Upper lobe of right lung (tissue), 1 donor: ENCODE measurements around the gene GIMAP1. TPM values are rescaled to one million over a fixed set of nuclear protein-coding genes. Genes with fewer than 3 reads are reported as not detected.

ENCODE experiments used
- ATAC-seq: fragments of 200-7000 bp; cut with Tn5 transposase; one replicate; pipeline ENCODE4 v1.9.1; 2020; ENCODE audit warnings: mild to moderate bottlenecking, moderate library complexity
- DNase-seq: peaks from one replicate; pipeline ENCODE4 v3.0.0-alpha.2; 2020
- H3K27ac ChIP-seq: fragments of 200-600 bp; one replicate; pipeline ENCODE4 v1.8.0; 2022
- H3K27me3 ChIP-seq: fragments of 200-600 bp; one replicate; pipeline ENCODE4 v1.8.0; 2022; ENCODE audit warnings: mild to moderate bottlenecking
- H3K36me3 ChIP-seq: fragments of 200-600 bp; one replicate; pipeline ENCODE4 v1.8.0; 2022
- H3K4me1 ChIP-seq: fragments of 200-600 bp; one replicate; pipeline ENCODE4 v1.8.0; 2022
- H3K4me3 ChIP-seq: fragments of 200-600 bp; one replicate; pipeline ENCODE4 v1.8.0; 2022; ENCODE audit warnings: mild to moderate bottlenecking
- H3K9me3 ChIP-seq: fragments of 200-600 bp; one replicate; pipeline ENCODE4 v1.8.0; 2022
- intact Hi-C: fragments of 100-400 bp; cut with DNase I; formaldehyde crosslinking; loops from one replicate; pipeline ENCODE4 v1.11.0; 2022
- total RNA-seq: library from RNA; stranded (reverse); fragmentation: NEBNext Ultra II Directional; extraction: Animal tissue kit (Norgen Biotek cat#: 25700); gene quantifications from one replicate; pipeline ENCODE4 v1.2.1, GENCODE V29; 2021
- TF ChIP-seq, protein P1 (sequence below): fragments of 200-600 bp; IDR thresholded peaks from one replicate; pipeline ENCODE4 v1.8.0; 2022; ENCODE audit warnings: antibody characterized with exemption
- donor health status: DM: no; HTN: yes; CAD: no; lungs with severe emphysema.

The GIMAP1 gene
- total RNA-seq, 1 donor from 2014 or later, result 13.0 TPM

DNA sequence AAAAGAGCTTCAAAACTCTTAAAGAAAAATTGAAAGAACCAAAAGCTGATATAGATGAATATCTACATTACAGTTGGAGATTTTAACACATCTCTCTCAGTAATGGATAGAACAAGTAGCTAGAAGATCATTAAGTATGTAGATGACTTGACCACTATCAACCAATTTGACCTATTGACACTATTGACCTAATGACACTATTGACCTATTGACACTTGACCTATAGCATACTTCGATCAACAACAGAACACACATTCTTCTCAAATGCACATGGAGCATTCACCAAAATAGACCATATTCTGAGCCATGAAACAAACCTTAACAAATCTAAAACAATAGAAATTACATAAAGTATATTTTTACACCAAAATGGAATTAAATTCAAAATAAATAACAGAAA, 43.1 kb downstream of the GIMAP1 start:
- TF ChIP-seq, protein P1, sequence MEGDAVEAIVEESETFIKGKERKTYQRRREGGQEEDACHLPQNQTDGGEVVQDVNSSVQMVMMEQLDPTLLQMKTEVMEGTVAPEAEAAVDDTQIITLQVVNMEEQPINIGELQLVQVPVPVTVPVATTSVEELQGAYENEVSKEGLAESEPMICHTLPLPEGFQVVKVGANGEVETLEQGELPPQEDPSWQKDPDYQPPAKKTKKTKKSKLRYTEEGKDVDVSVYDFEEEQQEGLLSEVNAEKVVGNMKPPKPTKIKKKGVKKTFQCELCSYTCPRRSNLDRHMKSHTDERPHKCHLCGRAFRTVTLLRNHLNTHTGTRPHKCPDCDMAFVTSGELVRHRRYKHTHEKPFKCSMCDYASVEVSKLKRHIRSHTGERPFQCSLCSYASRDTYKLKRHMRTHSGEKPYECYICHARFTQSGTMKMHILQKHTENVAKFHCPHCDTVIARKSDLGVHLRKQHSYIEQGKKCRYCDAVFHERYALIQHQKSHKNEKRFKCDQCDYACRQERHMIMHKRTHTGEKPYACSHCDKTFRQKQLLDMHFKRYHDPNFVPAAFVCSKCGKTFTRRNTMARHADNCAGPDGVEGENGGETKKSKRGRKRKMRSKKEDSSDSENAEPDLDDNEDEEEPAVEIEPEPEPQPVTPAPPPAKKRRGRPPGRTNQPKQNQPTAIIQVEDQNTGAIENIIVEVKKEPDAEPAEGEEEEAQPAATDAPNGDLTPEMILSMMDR, result no peak
- H3K27me3 ChIP-seq, result no peaks in the 10 kb centered on the region
- no peaks in the 10 kb centered on the region for H3K9me3 ChIP-seq
- H3K4me3 ChIP-seq, result no peak overlapping the region
- intact Hi-C loops, result loop anchor here (10.0 kb wide), 1 partner anchor 315 kb away; no protein-coding TSS in a partner anchor
- no peak overlapping the region for H3K27ac ChIP-seq
- peaks cover 11% of the 10 kb centered on the region for H3K4me1 ChIP-seq
- DNase-seq (no peak), ATAC-seq (no peak)
- H3K36me3 ChIP-seq, result no peaks in the 10 kb centered on the region

DNA sequence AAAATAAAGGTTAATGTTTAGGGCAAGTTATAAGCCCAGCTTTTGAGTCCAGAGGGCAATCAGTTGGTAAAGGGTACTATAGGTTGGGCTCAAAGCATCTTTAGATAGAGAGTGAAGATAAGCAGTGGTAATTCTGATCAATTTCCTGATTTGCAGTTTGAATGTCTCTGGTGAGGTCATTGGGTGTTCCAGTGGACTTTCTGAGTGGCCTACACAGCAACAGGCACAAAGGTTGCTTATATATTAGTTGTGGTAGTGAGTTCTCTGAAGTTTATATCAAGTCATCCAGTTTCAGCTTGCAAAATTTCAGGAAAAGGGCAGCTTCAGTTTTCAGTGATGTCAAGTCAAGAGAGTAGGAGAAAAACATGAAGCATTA, 49.9 kb downstream of the GIMAP1 start:
- ATAC-seq, result no peak
- TF ChIP-seq, protein P1, result no peak

DNA sequence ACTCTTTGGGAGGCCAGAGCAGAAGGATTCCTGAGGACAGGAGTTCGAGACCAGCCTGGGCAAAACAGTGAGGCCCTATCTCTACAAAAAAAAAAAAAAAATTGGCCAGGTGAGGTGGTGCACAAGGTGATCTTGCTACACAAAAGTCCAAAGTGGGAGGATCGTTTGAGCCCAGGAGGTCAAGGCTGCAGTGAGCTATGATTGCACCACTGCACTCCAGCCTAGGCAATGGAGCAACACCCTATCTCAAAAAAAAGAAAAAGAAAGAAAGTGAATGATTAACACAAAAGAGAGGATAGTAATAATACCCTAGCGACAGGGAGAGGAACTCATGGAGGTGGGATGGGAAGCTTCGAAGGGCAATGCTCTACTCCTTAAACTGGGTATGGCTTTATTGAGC, 53.4 kb downstream of the GIMAP1 start:
- intact Hi-C loops, result no loop called here
- peaks cover 7% of the 10 kb centered on the region for H3K9me3 ChIP-seq
- no peak for ATAC-seq
- TF ChIP-seq, protein P1, result no peak
- DNase-seq, result no peak
- no peaks in the 10 kb centered on the region for H3K36me3 ChIP-seq
- H3K27ac ChIP-seq, result no peak overlapping the region
- no peak overlapping the region for H3K4me3 ChIP-seq
- no peaks in the 10 kb centered on the region for H3K4me1 ChIP-seq
- H3K27me3 ChIP-seq, result no peaks in the 10 kb centered on the region

More for the DNA sequence above, 49.9 kb downstream of the GIMAP1 start:
- Histone ChIP-seq H3K4me1 (no peaks in the 10 kb centered on the region), H3K9me3 (no peaks in the 10 kb centered on the region), H3K36me3 (no peaks in the 10 kb centered on the region), H3K27me3 (no peaks in the 10 kb centered on the region), H3K27ac (no peak overlapping the region), H3K4me3 (no peak overlapping the region)
- DNase-seq, result no peak
- intact Hi-C loops, result no loop called here

Other genes with a start within 250 kb of the GIMAP1 start
- gene GIMAP7, start 201.7 kb upstream of the GIMAP1 start, total RNA-seq, result 47.0 TPM
- gene GIMAP4, start 149.2 kb upstream of the GIMAP1 start, total RNA-seq, result 83.3 TPM
- 61.7 TPM for gene GIMAP6, start 84.2 kb upstream of the GIMAP1 start, total RNA-seq
- 33.0 TPM for gene GIMAP2, start 30.9 kb upstream of the GIMAP1 start, total RNA-seq
- gene GIMAP5, start 20.8 kb downstream of the GIMAP1 start, total RNA-seq, result 41.8 TPM
- 68.2 TPM for gene TMEM176B, start 83.8 kb downstream of the GIMAP1 start, total RNA-seq
- gene TMEM176A, start 84.2 kb downstream of the GIMAP1 start, total RNA-seq, result 63.7 TPM
- 0.64 TPM for gene AOC1, start 135.9 kb downstream of the GIMAP1 start, total RNA-seq